ENCODE data around the gene AIMP1.

Gene AIMP1

GRCh38 chr4:106270736-106271135, 45.6 kb upstream of the AIMP1 start (continued):
- TF ChIP-seq PBX3 (CRISPR knock-in tag; IDR thresholded peaks at IDR 0.05) (no peak), ZNF621 (tag by site-specific recombination; IDR thresholded peaks at IDR 0.05) (no peak), ZNF398 (tag by site-specific recombination; IDR thresholded peaks at IDR 0.05) (no peak), ZNF37A (tag by site-specific recombination; IDR thresholded peaks at IDR 0.05) (no peak), ZNF639 (tag by site-specific recombination; IDR thresholded peaks at IDR 0.05) (no peak)

- ChIA-PET CTCF (no interaction called here), POLR2A (no interaction called here)
- no peaks in the 10 kb centered on the region for H3K4me1 ChIP-seq (ENCODE audit: control insufficient read depth, insufficient read depth, low read length)
- TF ChIP-seq ZNF18 (tag by site-specific recombination; IDR thresholded peaks at IDR 0.05), result no peak
- no peak for TF ChIP-seq ZNF639 (tag by site-specific recombination; IDR thresholded peaks at IDR 0.05)
- no peak for TF ChIP-seq SP3 (tag by site-specific recombination; IDR thresholded peaks at IDR 0.05)
- TF ChIP-seq ZNF423 (tag by site-specific recombination; IDR thresholded peaks at IDR 0.05), result no peak
- no peak for TF ChIP-seq ZNF26 (tag by site-specific recombination; IDR thresholded peaks at IDR 0.05)
- no peak for TF ChIP-seq KLF1 (tag by site-specific recombination; IDR thresholded peaks at IDR 0.05)
- TF ChIP-seq ZBTB48 (tag by site-specific recombination; IDR thresholded peaks at IDR 0.05), result no peak
- TF ChIP-seq TRIM28 (IDR thresholded peaks at IDR 0.05; ENCODE audit: borderline replicate concordance, low read length), result no peak
- no peak for TF ChIP-seq ZNF274 (IDR thresholded peaks at IDR 0.05; ENCODE audit: low read length)
- TF ChIP-seq ZNF274 (tag by site-specific recombination; IDR thresholded peaks at IDR 0.05; ENCODE audit: borderline replicate concordance), result no peak
- no peak for TF ChIP-seq SETDB1 (IDR thresholded peaks at IDR 0.05; ENCODE audit: insufficient read length, low read length)
- TF ChIP-seq ZNF302 (tag by site-specific recombination; IDR thresholded peaks at IDR 0.05; ENCODE audit: low read depth), result no peak
- TF ChIP-seq ZNF660 (tag by site-specific recombination; IDR thresholded peaks at IDR 0.05), result no peak
- TF ChIP-seq ZNF701 (tag by site-specific recombination; IDR thresholded peaks at IDR 0.05), result no peak
- no peak for TF ChIP-seq ZNF768 (tag by site-specific recombination; IDR thresholded peaks at IDR 0.05)
- TF ChIP-seq ATF2 (tag by site-specific recombination; IDR thresholded peaks at IDR 0.05; ENCODE audit: low read depth), result no peak
- TF ChIP-seq GLI4 (tag by site-specific recombination; IDR thresholded peaks at IDR 0.05), result no peak
- TF ChIP-seq ZNF561 (tag by site-specific recombination; IDR thresholded peaks at IDR 0.05; ENCODE audit: borderline replicate concordance), result no peak
- H3K4me3 ChIP-seq (ENCODE audit: low read depth, low read length), result no peak overlapping the region
- no peaks in the 10 kb centered on the region for H3K9me3 ChIP-seq (ENCODE audit: control insufficient read depth, insufficient read depth, low read depth, low read length)
- H3K36me3 ChIP-seq (ENCODE audit: control insufficient read depth in 2 of 2, insufficient read depth in 1 of 2, low read length in 2 of 2), result no peaks in the 10 kb centered on the region
- no peak overlapping the region for H3K27ac ChIP-seq (ENCODE audit: extremely low read depth, low read depth, low read length)
These were observed 42.5 kb upstream of the AIMP1 start for GRCh38 chr4:106273831-106274230.
